ENCODE data around the gene ANGPTL2.

DNA sequence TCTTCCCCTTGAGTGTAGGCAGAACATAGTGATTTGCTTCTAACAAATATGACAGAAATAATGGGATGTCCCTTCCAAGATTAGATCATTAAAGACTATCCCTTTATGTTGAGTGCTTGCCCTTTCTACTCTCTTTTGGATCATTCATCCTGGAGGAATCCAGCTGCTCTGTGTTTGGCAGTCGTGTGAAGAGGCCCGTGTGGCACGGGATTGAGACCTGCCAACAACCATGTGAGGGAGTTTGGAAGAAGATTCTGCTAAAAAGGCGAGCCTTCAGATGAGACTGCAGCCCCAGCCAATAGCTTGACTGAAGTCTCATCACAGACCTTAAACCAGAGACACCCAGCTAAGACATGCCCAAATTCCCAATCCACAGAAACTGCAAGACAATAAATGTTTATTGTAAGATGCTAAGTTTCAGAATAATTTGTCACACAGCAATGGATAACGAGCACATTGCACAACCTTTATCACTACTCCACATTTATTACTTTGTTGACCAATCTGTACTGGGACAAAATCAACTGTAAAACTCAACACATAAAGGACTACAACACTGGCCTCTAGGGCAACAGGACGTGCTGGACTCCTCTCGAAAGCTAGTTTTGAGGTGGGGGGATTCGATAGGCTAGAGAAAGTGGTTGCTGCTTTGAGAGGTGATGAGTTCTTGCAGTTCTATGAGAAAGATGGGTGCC lies 42.8 kb downstream of the ANGPTL2 start:
- TF ChIP-seq, protein P1, sequence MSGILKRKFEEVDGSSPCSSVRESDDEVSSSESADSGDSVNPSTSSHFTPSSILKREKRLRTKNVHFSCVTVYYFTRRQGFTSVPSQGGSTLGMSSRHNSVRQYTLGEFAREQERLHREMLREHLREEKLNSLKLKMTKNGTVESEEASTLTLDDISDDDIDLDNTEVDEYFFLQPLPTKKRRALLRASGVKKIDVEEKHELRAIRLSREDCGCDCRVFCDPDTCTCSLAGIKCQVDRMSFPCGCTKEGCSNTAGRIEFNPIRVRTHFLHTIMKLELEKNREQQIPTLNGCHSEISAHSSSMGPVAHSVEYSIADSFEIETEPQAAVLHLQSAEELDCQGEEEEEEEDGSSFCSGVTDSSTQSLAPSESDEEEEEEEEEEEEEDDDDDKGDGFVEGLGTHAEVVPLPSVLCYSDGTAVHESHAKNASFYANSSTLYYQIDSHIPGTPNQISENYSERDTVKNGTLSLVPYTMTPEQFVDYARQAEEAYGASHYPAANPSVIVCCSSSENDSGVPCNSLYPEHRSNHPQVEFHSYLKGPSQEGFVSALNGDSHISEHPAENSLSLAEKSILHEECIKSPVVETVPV (CRISPR knock-in tag; IDR thresholded peaks at IDR 0.05): no peak
- TF ChIP-seq PPARA (CRISPR knock-in tag; IDR thresholded peaks at IDR 0.05; ENCODE audit: borderline replicate concordance): no peak
